ENCODE measurements around the gene PCDHA3. TPM values are rescaled to one million over a fixed set of nuclear protein-coding genes. Genes with fewer than 3 reads are reported as not detected.

PCDHA3 gene
- total and polyA plus RNA-seq, 2 of the 8 experiments (the other 6 are each of a cell fraction or from before 2014, with no cell fraction given) = 0.48 to 0.67 TPM

- TF ChIP-seq PHF8 (conservative IDR thresholded peaks at IDR 0.05; ENCODE audit: low read depth, low read length) = peak; percentile 66
- no peak for TF ChIP-seq RNF2 (IDR thresholded peaks at IDR 0.05; ENCODE audit: borderline replicate concordance, low read depth, low read length, missing control alignments, poor library complexity, severe bottlenecking)
- TF ChIP-seq ASH2L (IDR thresholded peaks at IDR 0.05; ENCODE audit: low read length) = peak; percentile 40
- no peak for TF ChIP-seq RBBP5 (IDR thresholded peaks at IDR 0.05; ENCODE audit: borderline replicate concordance, low read depth, low read length)
- no peak for TF ChIP-seq USF2 (IDR thresholded peaks at IDR 0.05; ENCODE audit: low read length)
- TF ChIP-seq ATF2 (IDR thresholded peaks at IDR 0.05; ENCODE audit: low read length) = 0 out of 2 replicates have a peak, but pooled peaks have one; percentile 31
- TF ChIP-seq CTCF (IDR thresholded peaks at IDR 0.05; ENCODE audit: control extremely low read depth in 1 of 3, insufficient read depth in 1 of 3, low read depth in 1 of 3, low read length in 3 of 3) = peak; percentile 75 to 81 (median 81)
- TF ChIP-seq SP4 (IDR thresholded peaks at IDR 0.05; ENCODE audit: low read length) = no peak
- TF ChIP-seq RFX5 (IDR thresholded peaks at IDR 0.05; ENCODE audit: borderline replicate concordance, low read depth, low read length) = no peak
- no peak for TF ChIP-seq JUN (IDR thresholded peaks at IDR 0.05; ENCODE audit: low read depth, low read length)
- no peak for TF ChIP-seq GABPA (IDR thresholded peaks at IDR 0.05; ENCODE audit: borderline replicate concordance, insufficient read depth, low read length)
- TF ChIP-seq RAD21 (IDR thresholded peaks at IDR 0.05 in 1 of 2, conservative IDR thresholded peaks at IDR 0.05 in 1 of 2; ENCODE audit: low read depth in 2 of 2, low read length in 2 of 2) = peak; percentile 75 to 76
- no peak for TF ChIP-seq FOSL1 (IDR thresholded peaks at IDR 0.05; ENCODE audit: insufficient read depth, low read depth, low read length)
- TF ChIP-seq POLR2A (IDR thresholded peaks at IDR 0.05; ENCODE audit: control extremely low read depth in 1 of 2, low read depth in 2 of 2, low read length in 2 of 2) = peak in 1 of 2 experiments; percentile 59; a peak in 2 of 3 replicates
- peak; percentile 56; the same call in 1 of the 2 replicates for TF ChIP-seq POLR2AphosphoS5 (IDR thresholded peaks at IDR 0.05; ENCODE audit: low read depth, low read length)
Observed at GRCh38 chr5:140806834-140807775, 6.2 kb downstream of the PCDHA3 start, which contains the start of gene PCDHA4 (continued).
